SK-N-SH treated with all-trans-retinoic acid at 6 μM for 48 hours (cell line): Measurements from ENCODE around the gene TNFRSF1B.

Experiments
- ARNTL ChIP-seq: fragments of 450-650 bp; formaldehyde crosslinking; IDR thresholded peaks from 2 replicates; pipeline ENCODE4 v1.5.0; 2020; ENCODE audit warnings: low read depth, mild to moderate bottlenecking, moderate library complexity, borderline replicate concordance
- BACH2 ChIP-seq: fragments of 250-450 bp; sonication (Bioruptor Pico); IDR thresholded peaks from 2 replicates; pipeline ENCODE4 v1.9.0; 2021; ENCODE audit warnings: mild to moderate bottlenecking, borderline replicate concordance
- ESRRG ChIP-seq: fragments of 250-450 bp; sonication (Bioruptor Pico); IDR thresholded peaks from 2 replicates; pipeline ENCODE4 v1.6.1; 2021; ENCODE audit warnings: mild to moderate bottlenecking
- GLIS3 ChIP-seq: fragments of 250-450 bp; sonication (Bioruptor Pico); IDR thresholded peaks from 2 replicates; pipeline ENCODE4 v1.5.0; 2020; ENCODE audit warnings: mild to moderate bottlenecking, moderate library complexity
- OSR1 ChIP-seq: fragments of 250-450 bp; sonication (Bioruptor Pico); IDR thresholded peaks from 2 replicates; pipeline ENCODE4 v1.8.0; 2022; ENCODE audit warnings: moderate library complexity, mild to moderate bottlenecking, inconsistent platforms
- RARB ChIP-seq: fragments of 250-450 bp; sonication (Bioruptor Pico); IDR thresholded peaks from 2 replicates; pipeline ENCODE4 v1.8.0; 2021; ENCODE audit warnings: mild to moderate bottlenecking, moderate library complexity
- SNAI2 ChIP-seq: fragments of 250-450 bp; sonication (Bioruptor Pico); IDR thresholded peaks from 2 replicates; pipeline ENCODE4 v1.5.0; 2020; ENCODE audit warnings: mild to moderate bottlenecking, moderate library complexity
- ZFP30 ChIP-seq: fragments of 450-650 bp; formaldehyde crosslinking; IDR thresholded peaks from 2 replicates; pipeline ENCODE4 v1.5.0; 2022; ENCODE audit warnings: mild to moderate bottlenecking, moderate library complexity
- ZNF8 ChIP-seq: fragments of 450-650 bp; formaldehyde crosslinking; IDR thresholded peaks from 2 replicates; pipeline ENCODE4 v1.5.0; 2020; ENCODE audit warnings: mild to moderate bottlenecking, moderate library complexity
- TF ChIP-seq, protein P1 (sequence below): fragments of 250-450 bp; sonication (Bioruptor Pico); IDR thresholded peaks from 2 replicates; pipeline ENCODE4 v1.5.1; 2020; ENCODE audit warnings: low read depth, mild to moderate bottlenecking, moderate library complexity
- TF ChIP-seq, protein P2 (sequence below): fragments of 250-450 bp; sonication (Bioruptor Pico); IDR thresholded peaks from 2 replicates; pipeline ENCODE4 v1.5.0; 2020; ENCODE audit warnings: mild to moderate bottlenecking, moderate library complexity
- TF ChIP-seq, protein P3 (sequence below): fragments of 250-450 bp; sonication (Bioruptor Pico); IDR thresholded peaks from 2 replicates; pipeline ENCODE4 v1.5.1; 2021; ENCODE audit warnings: mild to moderate bottlenecking, moderate library complexity
- TF ChIP-seq, protein P4 (sequence below): fragments of 250-450 bp; sonication (Bioruptor Pico); IDR thresholded peaks from 2 replicates; pipeline ENCODE4 v1.8.0; 2020; ENCODE audit warnings: mild to moderate bottlenecking, moderate library complexity, borderline replicate concordance

DNA sequence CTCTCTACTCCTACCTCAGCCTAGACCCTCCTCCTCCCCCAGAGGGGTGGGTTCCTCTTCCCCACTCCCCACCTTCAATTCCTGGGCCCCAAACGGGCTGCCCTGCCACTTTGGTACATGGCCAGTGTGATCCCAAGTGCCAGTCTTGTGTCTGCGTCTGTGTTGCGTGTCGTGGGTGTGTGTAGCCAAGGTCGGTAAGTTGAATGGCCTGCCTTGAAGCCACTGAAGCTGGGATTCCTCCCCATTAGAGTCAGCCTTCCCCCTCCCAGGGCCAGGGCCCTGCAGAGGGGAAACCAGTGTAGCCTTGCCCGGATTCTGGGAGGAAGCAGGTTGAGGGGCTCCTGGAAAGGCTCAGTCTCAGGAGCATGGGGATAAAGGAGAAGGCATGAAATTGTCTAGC is 41.5 kb downstream of the TNFRSF1B start:
- no peak for TF ChIP-seq ZFP30 (CRISPR knock-in tag)
- TF ChIP-seq BACH2 = no peak
- no peak for TF ChIP-seq GLIS3 (CRISPR knock-in tag)
- no peak for TF ChIP-seq SNAI2 (CRISPR knock-in tag)
- TF ChIP-seq, protein P1, sequence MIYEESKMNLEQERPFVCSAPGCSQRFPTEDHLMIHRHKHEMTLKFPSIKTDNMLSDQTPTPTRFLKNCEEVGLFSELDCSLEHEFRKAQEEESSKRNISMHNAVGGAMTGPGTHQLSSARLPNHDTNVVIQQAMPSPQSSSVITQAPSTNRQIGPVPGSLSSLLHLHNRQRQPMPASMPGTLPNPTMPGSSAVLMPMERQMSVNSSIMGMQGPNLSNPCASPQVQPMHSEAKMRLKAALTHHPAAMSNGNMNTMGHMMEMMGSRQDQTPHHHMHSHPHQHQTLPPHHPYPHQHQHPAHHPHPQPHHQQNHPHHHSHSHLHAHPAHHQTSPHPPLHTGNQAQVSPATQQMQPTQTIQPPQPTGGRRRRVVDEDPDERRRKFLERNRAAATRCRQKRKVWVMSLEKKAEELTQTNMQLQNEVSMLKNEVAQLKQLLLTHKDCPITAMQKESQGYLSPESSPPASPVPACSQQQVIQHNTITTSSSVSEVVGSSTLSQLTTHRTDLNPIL = no peak
- TF ChIP-seq, protein P2, sequence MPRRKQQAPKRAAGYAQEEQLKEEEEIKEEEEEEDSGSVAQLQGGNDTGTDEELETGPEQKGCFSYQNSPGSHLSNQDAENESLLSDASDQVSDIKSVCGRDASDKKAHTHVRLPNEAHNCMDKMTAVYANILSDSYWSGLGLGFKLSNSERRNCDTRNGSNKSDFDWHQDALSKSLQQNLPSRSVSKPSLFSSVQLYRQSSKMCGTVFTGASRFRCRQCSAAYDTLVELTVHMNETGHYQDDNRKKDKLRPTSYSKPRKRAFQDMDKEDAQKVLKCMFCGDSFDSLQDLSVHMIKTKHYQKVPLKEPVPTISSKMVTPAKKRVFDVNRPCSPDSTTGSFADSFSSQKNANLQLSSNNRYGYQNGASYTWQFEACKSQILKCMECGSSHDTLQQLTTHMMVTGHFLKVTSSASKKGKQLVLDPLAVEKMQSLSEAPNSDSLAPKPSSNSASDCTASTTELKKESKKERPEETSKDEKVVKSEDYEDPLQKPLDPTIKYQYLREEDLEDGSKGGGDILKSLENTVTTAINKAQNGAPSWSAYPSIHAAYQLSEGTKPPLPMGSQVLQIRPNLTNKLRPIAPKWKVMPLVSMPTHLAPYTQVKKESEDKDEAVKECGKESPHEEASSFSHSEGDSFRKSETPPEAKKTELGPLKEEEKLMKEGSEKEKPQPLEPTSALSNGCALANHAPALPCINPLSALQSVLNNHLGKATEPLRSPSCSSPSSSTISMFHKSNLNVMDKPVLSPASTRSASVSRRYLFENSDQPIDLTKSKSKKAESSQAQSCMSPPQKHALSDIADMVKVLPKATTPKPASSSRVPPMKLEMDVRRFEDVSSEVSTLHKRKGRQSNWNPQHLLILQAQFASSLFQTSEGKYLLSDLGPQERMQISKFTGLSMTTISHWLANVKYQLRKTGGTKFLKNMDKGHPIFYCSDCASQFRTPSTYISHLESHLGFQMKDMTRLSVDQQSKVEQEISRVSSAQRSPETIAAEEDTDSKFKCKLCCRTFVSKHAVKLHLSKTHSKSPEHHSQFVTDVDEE (CRISPR knock-in tag) = no peak
- TF ChIP-seq, protein P3, sequence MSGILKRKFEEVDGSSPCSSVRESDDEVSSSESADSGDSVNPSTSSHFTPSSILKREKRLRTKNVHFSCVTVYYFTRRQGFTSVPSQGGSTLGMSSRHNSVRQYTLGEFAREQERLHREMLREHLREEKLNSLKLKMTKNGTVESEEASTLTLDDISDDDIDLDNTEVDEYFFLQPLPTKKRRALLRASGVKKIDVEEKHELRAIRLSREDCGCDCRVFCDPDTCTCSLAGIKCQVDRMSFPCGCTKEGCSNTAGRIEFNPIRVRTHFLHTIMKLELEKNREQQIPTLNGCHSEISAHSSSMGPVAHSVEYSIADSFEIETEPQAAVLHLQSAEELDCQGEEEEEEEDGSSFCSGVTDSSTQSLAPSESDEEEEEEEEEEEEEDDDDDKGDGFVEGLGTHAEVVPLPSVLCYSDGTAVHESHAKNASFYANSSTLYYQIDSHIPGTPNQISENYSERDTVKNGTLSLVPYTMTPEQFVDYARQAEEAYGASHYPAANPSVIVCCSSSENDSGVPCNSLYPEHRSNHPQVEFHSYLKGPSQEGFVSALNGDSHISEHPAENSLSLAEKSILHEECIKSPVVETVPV (CRISPR knock-in tag) = no peak
- no peak for TF ChIP-seq ESRRG (CRISPR knock-in tag)
- no peak for TF ChIP-seq RARB (CRISPR knock-in tag)
- TF ChIP-seq, protein P4, sequence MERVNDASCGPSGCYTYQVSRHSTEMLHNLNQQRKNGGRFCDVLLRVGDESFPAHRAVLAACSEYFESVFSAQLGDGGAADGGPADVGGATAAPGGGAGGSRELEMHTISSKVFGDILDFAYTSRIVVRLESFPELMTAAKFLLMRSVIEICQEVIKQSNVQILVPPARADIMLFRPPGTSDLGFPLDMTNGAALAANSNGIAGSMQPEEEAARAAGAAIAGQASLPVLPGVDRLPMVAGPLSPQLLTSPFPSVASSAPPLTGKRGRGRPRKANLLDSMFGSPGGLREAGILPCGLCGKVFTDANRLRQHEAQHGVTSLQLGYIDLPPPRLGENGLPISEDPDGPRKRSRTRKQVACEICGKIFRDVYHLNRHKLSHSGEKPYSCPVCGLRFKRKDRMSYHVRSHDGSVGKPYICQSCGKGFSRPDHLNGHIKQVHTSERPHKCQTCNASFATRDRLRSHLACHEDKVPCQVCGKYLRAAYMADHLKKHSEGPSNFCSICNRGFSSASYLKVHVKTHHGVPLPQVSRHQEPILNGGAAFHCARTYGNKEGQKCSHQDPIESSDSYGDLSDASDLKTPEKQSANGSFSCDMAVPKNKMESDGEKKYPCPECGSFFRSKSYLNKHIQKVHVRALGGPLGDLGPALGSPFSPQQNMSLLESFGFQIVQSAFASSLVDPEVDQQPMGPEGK (CRISPR knock-in tag) = no peak
- no peak for TF ChIP-seq ZNF8
- TF ChIP-seq ARNTL (CRISPR knock-in tag) = no peak
- no peak for TF ChIP-seq OSR1 (CRISPR knock-in tag)
